Ureter (tissue), 1 donor: Measurements from ENCODE around the gene DTD2. TPM values are rescaled to one million over a fixed set of nuclear protein-coding genes. Genes with fewer than 3 reads are reported as not detected.

Experiments used
- DNase-seq: peaks from one replicate; pipeline ENCODE4 v3.0.0-alpha.2; 2020; ENCODE audit warnings: low spot score
- total RNA-seq: library from RNA; stranded (reverse); gene quantifications from one replicate; pipeline ENCODE4 v1.2.4, GENCODE V29; 2023
- donor health status: DM: yes; HTN: yes; CAD: no.

DTD2 gene
- total RNA-seq, 1 donor from 2014 or later = 24.9 TPM

- DNase-seq = no peak
Measured at GRCh38 chr14:31405599-31406232, 51.6 kb downstream of the DTD2 start.

- no peak for DNase-seq
Measured at GRCh38 chr14:31405106-31405505, 52.2 kb downstream of the DTD2 start.

GRCh38 chr14:31403707-31404106 is 53.6 kb downstream of the DTD2 start:
- DNase-seq = no peak

GRCh38 chr14:31402764-31403439 is 54.4 kb downstream of the DTD2 start:
- no peak for DNase-seq

- no peak for DNase-seq
Measured at GRCh38 chr14:31401369-31401932, 55.9 kb downstream of the DTD2 start.

GRCh38 chr14:31400031-31400638 is 57.2 kb downstream of the DTD2 start:
- DNase-seq = no peak

Other genes with a start within 250 kb of the DTD2 start
- gene HECTD1, start 249.7 kb downstream of the DTD2 start, total RNA-seq = 212 TPM
- 38.5 TPM for gene HEATR5A, start 37.0 kb downstream of the DTD2 start, total RNA-seq
- not detected for gene GPR33, start 30.5 kb upstream of the DTD2 start, total RNA-seq
- 24.9 TPM for gene NUBPL, start 103.9 kb upstream of the DTD2 start, total RNA-seq